ENCODE data around the gene DDX23. TPM values are rescaled to one million over a fixed set of nuclear protein-coding genes. Genes with fewer than 3 reads are reported as not detected.

DDX23 gene
- polyA plus RNA-seq, 1 donor from 2014 or later = 96.5 TPM

GRCh38 chr12:48868451-48868850, 16.5 kb upstream of the DDX23 start:
- TF ChIP-seq EZH2 (IDR thresholded peaks at IDR 0.05; ENCODE audit: borderline replicate concordance, insufficient read depth, low read length, poor library complexity, severe bottlenecking) (no peak), REST (IDR thresholded peaks at IDR 0.05; ENCODE audit: borderline replicate concordance) (no peak), TAF1 (IDR thresholded peaks at IDR 0.05; ENCODE audit: low read depth) (no peak), EP300 (conservative IDR thresholded peaks at IDR 0.05; ENCODE audit: poor library complexity, severe bottlenecking) (no peak), RAD21 (conservative IDR thresholded peaks at IDR 0.05) (no peak), CTCF (IDR thresholded peaks at IDR 0.05; ENCODE audit: poor library complexity, severe bottlenecking) (no peak), SMC3 (conservative IDR thresholded peaks at IDR 0.05; ENCODE audit: poor library complexity) (no peak)

GRCh38 chr12:48866052-48866711, 14.2 kb upstream of the DDX23 start:
- H2AFZ ChIP-seq (ENCODE audit: low read depth, low read length) = no peak overlapping the region
- peak overlapping the region; percentile 57 for H3K4me2 ChIP-seq (ENCODE audit: low read length)
- peaks cover 13% of the 10 kb centered on the region for H3K27me3 ChIP-seq (ENCODE audit: insufficient read depth, low read depth, low read length)
- H4K20me1 ChIP-seq (ENCODE audit: insufficient read depth) = no peaks in the 10 kb centered on the region
- peak overlapping the region; percentile 36 for H3K9ac ChIP-seq (ENCODE audit: low read length)
- no peaks in the 10 kb centered on the region for H3F3A ChIP-seq (ENCODE audit: insufficient read depth, low read length, poor library complexity, severe bottlenecking)
- H3K79me2 ChIP-seq (replicated peaks; ENCODE audit: insufficient read depth, low read length) = no peaks in the 10 kb centered on the region
- H3K36me3 ChIP-seq (ENCODE audit: insufficient read depth, low read length) = no peaks in the 10 kb centered on the region
- no peak for TF ChIP-seq POLR2AphosphoS5 (IDR thresholded peaks at IDR 0.05)
- no peak for TF ChIP-seq MXI1 (conservative IDR thresholded peaks at IDR 0.05; ENCODE audit: poor library complexity, severe bottlenecking)
- TF ChIP-seq TAF1 (IDR thresholded peaks at IDR 0.05; ENCODE audit: low read depth) = no peak
- no peaks in the 10 kb centered on the region for H3K9me2 ChIP-seq (ENCODE audit: insufficient read depth, low read length)
- no peaks in the 10 kb centered on the region for H3K9me3 ChIP-seq (ENCODE audit: low read length)
- H3K27ac ChIP-seq (ENCODE audit: low read length) = peak overlapping the region; percentile 32
- H3K4me3 ChIP-seq (ENCODE audit: low read length) = peak overlapping the region; percentile 65

More at GRCh38 chr12:48868451-48868850, 16.5 kb upstream of the DDX23 start:
- peaks cover 13% of the 10 kb centered on the region for H3K27me3 ChIP-seq (ENCODE audit: insufficient read depth, low read depth, low read length)
- no peak overlapping the region for H3K4me2 ChIP-seq (ENCODE audit: low read length)
- H3K9me3 ChIP-seq (ENCODE audit: low read length) = no peaks in the 10 kb centered on the region
- H3K4me3 ChIP-seq (ENCODE audit: low read length) = no peak overlapping the region
- H2AFZ ChIP-seq (ENCODE audit: low read depth, low read length) = no peak overlapping the region
- H4K20me1 ChIP-seq (ENCODE audit: insufficient read depth) = no peaks in the 10 kb centered on the region
- H3K79me2 ChIP-seq (replicated peaks; ENCODE audit: insufficient read depth, low read length) = no peaks in the 10 kb centered on the region
- H3K9ac ChIP-seq (ENCODE audit: low read length) = no peak overlapping the region
- H3K9me2 ChIP-seq (ENCODE audit: insufficient read depth, low read length) = no peaks in the 10 kb centered on the region
- no peaks in the 10 kb centered on the region for H3K36me3 ChIP-seq (ENCODE audit: insufficient read depth, low read length)
- no peak overlapping the region for H3K27ac ChIP-seq (ENCODE audit: low read length)
- H3F3A ChIP-seq (ENCODE audit: insufficient read depth, low read length, poor library complexity, severe bottlenecking) = no peaks in the 10 kb centered on the region
